Globus pallidus (tissue), 1 donor: ENCODE data around the gene SMG1.
"Not testable (repeated sequence)": the region's sequence is repeated elsewhere in the genome, so short reads cannot be mapped to it uniquely, and the experiment has no call there.

ENCODE experiments used
- DNase-seq: peaks from one replicate; pipeline ENCODE4 v3.0.0-alpha.2; 2015; ENCODE audit warnings: low spot score

Gene SMG1

GRCh38 chr16:18925986-18926865, at the start of gene SMG1:
Gene SMG1 (minus strand): TSS chr16:18926408. CDS start chr16:18926041, 367 bp downstream.
- DNase-seq = peak; percentile 88

- DNase-seq = no peak
These were observed 48.9 kb upstream of the SMG1 start for GRCh38 chr16:18975109-18975508.

DNA sequence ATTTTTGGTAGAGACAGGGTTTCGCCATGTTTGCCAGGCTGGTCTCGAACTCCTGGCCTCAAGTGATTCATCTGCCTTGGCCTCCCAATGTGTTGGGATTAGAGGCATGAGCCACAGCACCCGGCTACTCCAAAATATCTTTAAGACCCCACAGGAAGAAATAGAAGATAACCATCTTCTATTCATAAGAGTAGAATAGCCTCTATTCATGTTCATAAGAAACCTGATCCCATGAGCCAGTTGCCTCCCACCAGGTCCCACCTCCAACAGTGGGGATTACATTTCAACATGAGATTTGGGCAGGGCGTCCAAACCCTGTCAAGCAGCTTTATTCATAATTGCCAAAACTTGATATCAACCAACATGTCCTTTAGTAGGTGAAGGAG, 43.6 kb upstream of the SMG1 start:
- DNase-seq = no peak

GRCh38 chr16:18969050-18969854, 43.0 kb upstream of the SMG1 start:
- DNase-seq = peak; percentile 85

DNA sequence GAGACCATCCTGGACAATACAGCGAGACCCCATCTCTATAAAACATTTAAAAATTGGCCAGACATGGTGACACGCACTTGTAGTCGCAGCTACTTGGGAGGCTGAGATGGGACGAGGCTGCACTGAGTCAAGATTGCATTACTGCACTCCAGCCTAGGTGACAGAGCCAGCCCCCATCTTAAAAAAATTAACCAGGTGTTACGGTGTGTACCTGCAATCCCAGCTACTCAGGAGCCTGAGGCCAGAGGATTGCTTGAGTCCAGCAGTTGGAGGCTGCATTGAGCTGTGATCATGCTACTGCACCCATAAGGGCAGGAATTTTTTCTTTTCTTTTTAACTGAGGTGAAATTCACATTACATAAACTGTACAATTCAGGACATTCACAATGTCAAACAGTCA, 40.6 kb upstream of the SMG1 start:
- no peak for DNase-seq

DNA sequence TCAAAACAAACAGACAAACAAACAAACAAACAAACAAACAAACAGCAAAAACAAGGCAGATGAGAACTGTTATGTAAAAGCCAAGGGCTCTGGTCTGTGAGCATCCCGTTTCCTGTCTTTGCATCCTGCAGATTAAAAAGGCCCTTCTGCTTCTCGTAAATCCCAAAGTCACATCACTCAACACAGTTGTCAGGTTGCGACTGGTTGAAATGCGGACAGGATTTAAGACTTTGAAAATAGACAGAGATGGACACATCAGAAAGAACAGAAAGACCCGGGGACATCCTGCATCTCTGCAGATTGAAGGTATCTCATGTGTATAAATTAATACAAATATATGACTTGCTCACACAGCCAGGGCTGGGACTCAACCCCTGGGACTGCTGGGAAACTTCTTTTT, 39.3 kb upstream of the SMG1 start:
- no peak for DNase-seq

- no peak for DNase-seq
These were observed 32.9 kb upstream of the SMG1 start for GRCh38 chr16:18959031-18959505.

DNA sequence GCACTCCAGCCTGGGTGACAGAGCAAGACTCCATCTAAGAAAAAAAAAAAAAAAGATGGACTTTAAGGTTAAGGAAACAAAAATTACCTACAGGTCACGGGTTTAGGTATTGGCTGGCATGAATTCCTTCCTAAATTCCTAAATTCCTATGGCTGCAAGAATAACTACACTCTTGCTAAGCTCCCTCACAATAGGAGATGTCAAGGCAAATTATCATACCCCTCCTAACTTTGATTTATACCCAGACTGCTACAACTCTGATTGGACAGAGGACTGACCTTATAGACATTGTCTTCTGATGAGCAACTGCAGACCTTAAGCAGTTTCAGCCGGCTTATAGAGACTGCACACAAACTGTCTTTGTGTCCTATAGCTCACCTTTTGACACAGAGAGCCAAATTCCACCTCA, 32.4 kb upstream of the SMG1 start:
- DNase-seq = no peak

- DNase-seq = not testable (repeated sequence)
These were observed 30.5 kb upstream of the SMG1 start for GRCh38 chr16:18956658-18957241.

DNA sequence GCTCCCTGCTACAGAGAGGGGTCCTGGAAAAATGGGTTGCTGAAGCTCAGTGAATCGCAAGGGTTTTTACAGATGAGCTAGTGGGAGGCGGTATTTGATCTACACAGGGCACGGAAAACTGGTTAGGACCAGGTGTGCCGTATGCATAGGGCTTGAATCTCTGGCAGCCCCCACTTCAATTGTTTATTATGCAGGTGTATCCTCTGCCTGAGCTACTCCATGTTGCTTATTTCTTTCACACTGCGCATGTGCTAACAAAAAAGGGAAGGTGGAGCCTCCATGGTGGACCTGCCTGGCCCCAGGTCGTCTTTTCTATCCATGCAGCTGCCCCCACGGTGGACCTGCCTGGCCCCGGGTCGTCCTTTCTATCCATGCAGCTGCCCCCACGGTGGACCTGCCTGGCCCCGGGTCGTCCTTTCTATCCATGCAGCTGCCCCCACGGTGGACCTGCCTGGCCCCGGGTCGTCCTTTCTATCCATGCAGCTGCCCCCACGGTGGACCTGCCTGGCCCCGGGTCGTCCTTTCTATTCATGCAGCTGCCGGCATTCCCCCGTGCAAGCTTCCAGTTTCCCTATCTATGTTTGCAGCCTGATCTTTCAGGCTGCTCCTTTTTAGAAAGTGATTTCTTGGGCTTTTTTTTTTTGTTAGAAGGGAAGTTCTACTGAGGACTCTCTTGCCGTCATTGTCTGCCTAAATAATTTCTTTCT, 29.8 kb upstream of the SMG1 start:
- DNase-seq = peak; percentile 10

DNA sequence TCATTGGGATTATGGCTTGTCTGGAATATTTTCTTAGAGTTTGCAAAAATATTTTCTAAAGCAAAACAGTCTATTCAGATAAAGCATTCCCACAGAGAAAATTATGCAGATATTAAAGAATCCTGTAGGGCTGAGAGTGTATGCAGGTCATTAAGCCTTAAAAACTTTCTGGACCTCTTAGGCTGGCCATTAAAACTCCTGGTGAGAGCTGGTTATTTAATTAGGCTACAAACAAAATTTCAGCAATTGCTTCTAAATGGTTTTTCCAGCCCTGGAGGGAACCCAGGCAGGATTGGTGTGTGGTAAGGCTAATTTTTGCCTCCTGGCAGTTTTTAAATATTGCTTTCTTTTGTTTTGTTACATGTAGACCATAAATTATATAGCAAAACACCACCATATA, 27.3 kb upstream of the SMG1 start:
- DNase-seq = no peak

GRCh38 chr16:18950469-18951185, 24.4 kb upstream of the SMG1 start:
- DNase-seq = no peak

DNA sequence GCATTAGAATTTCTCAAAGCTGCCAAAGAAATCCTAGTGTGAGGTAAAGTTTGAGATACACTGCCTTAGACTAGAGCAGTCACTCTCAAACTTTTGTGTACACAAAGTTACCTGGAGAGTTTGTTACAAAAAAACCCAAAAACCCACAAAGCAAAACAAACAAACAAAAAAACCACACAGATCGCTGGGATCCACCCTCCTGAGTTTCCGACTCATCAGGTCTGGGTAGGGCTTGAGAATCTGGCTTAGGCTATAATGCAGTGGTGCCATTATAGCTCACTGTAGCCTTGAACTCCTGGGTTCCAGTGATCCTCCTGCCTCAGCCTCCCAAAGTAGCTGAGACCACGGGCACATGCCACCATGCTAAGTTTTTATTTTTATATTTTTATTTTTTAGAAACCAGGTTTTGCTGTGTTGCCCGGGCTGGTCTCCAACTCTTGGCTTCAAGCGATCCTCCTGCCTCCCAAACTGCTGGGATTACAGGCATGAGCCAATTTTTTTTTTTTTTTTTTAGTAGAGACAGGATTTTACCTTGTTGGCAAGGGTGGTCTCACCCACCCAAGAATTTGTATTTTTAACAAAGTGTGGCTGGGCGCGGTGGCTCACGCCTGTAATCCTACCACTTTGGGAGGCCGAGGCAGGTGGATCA, 22.3 kb upstream of the SMG1 start:
- no peak for DNase-seq

- no peak for DNase-seq
These were observed 19.0 kb upstream of the SMG1 start for GRCh38 chr16:18945233-18945632.

- DNase-seq = no peak
These were observed 17.2 kb upstream of the SMG1 start for GRCh38 chr16:18943414-18943813.

- no peak for DNase-seq
These were observed 15.9 kb upstream of the SMG1 start for GRCh38 chr16:18942061-18942460.

- no peak for DNase-seq
These were observed 15.3 kb upstream of the SMG1 start for GRCh38 chr16:18941471-18941870.

DNA sequence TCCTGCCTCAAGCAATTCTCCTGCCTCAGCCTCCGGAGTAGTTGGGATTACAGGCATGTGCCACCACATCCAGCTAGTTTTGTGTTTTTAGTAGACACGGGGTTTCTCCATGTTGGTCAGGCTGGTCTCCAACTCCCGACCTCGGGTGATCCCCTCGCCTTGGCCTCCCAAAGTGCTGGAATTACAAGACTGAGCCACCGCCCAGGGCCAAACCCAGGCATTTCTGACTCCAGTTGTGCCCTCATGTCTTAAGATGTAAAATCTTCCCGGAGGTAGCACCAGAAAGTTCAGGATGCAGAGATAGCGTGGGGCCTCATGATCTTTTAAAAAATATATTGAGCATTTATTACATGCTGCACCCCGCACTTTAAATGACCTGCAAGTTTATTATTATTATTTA, 12.8 kb upstream of the SMG1 start:
- no peak for DNase-seq

- DNase-seq = no peak
These were observed 11.2 kb upstream of the SMG1 start for GRCh38 chr16:18937390-18937789.

DNA sequence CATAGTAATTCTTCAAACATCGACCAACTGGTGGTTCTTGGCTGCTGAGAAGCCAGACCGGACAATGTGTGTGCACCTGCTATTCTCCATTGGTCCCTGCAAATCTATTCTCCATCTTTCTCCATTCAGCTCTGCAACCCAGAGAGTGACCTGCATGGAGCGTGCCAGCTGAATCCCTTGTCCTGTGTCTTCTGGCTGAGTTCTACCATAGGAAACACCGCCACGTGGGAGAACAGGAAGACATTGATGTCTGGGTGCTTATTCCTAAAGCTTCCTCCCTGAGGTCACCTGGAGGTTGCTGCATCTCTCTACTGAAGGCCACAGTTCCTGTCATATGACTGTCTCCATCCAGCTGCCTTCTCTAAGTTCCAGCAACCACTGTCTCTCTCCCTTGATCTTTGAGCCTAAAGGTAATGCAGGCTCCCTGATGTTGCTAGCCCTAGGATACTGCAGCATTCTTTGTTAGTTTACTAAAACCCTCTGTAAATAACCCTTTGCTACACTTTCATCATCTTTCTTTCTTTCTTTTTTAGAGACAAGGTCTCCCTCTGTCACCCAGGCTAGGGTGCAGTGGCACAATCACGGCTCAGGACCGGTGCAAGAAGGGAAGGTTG, 10.6 kb upstream of the SMG1 start:
- DNase-seq = no peak
